HG02970 (cell line): Measurements from ENCODE around the gene CTTNBP2.

Source experiments
- ATAC-seq: cut with Tn5 transposase; IDR thresholded peaks from one replicate; pipeline ENCODE4 v1.9.1; 2021; ENCODE audit warnings: mild to moderate bottlenecking, moderate library complexity, moderate number of reproducible peaks; ENCODE audit not compliant: unreplicated experiment, low FRiP score

CTTNBP2 gene

GRCh38 chr7:117791877-117792780 lies 81.1 kb downstream of the CTTNBP2 start:
- ATAC-seq: no peak

DNA sequence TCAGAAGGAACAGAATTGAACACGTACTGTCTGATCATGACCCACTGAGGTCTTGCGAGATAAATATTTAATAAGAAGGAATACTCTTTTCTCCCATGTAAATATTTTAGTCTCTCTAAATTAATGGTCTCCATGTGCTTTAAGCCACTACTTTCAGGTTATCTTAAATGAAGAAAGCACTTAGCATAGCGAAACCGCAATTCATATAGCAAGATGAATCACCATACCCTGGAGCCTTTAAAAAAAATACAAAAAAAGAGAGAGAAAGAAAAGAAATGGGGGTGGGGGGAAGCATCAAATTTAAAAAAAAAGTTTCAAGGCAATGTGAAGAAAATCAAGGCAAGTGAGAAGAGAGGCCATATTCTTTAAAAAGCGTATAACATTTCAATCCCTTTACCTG lies 82.5 kb downstream of the CTTNBP2 start:
- ATAC-seq: no peak

GRCh38 chr7:117790251-117790650 lies 83.0 kb downstream of the CTTNBP2 start:
- no peak for ATAC-seq

DNA sequence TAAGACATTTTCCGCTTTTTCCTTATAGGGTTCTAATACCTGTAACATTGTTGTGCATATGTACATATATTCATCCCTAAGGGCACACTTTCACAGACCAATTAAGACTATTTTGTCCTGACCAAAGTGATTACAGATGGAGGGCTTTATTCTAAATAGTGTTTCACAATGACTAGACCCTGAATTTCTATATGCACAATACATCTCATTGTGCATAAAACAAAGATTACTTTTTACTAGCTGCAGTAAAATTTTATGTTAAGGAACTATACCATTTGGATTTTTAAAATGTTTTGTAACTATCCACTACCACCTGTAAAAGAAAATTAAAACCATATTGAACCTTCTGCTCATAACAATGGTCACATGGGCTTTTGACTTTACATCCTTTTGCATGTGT lies 87.8 kb downstream of the CTTNBP2 start:
- ATAC-seq: no peak

- ATAC-seq: no peak
Measured at GRCh38 chr7:117784315-117784714, 88.9 kb downstream of the CTTNBP2 start.

DNA sequence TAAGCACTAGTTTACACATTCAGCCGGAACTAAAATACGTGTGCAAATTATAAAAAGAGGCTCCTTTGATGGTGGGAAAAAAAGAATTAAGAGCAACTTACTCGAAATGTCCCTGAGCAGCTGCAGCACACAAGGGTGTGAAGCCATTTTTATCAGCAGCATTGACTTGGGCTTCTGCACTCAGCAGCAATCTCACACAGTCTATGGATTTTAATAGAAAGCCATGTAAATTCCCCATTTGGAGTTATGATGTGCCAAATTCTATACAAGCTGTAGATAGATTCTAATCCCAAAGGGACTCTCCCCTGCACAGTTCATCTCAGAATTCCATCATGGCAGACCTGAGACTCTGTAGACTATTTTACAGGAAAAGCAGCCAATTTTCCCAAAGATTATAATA lies 90.5 kb downstream of the CTTNBP2 start:
- no peak for ATAC-seq

GRCh38 chr7:117781707-117782106 lies 91.5 kb downstream of the CTTNBP2 start:
- ATAC-seq: no peak

DNA sequence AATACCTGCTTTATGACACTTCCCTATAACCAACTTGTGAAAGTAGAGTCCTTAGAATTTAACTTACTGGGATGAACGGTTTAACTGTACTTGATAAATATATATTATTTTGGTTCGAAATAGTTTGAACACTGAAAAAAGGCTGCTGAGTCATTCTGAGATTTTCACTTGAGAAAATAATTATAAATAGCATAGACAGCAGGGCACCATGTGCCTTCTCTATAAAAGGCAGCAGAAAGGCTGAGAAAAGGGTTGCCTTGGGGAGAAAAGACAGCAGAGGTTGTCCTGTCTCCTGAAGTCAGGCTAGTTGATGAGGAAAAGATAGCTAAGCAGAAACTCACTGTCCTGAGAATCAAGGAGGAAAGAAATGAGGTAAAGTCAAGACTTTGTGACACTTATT lies 92.4 kb downstream of the CTTNBP2 start:
- ATAC-seq: peak; percentile 88

DNA sequence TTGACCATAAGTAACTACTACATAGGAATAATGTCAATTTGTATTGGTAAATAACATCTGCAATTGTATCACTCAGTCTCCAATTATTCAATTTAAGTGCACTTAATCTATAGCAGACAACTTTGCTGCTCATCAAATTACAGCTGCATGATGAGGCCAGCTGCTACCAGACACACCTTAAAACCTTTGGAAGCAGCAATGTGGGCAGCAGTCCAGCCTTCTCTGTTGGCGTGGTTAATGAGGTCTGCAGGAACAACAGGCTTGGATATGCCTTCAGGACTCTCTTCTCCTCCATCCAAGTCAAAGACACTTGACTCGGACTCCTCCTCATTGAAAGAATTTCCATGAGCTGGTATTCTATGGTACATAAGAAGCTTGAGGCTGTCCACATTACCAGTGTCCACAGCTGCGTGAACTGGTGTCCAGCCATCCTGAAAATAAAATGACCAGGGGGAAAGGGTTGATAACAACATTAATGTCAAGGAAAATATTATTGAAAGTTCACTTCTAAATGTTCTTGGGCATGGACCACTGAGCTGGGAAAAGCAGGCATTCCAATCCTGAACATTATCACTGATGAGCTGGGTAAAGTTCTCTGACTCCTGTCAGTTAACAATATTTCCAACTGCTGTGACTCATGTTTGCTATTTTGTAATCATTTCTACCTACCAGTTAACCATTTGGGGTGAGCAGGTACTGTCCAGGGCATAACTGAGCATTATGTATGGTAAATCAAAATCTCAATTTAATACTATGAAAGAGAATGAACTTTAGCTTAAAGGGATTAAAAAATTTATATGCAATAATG lies 95.7 kb downstream of the CTTNBP2 start:
- no peak for ATAC-seq

GRCh38 chr7:117776224-117776623 lies 97.0 kb downstream of the CTTNBP2 start:
- no peak for ATAC-seq

- ATAC-seq: no peak
Measured at GRCh38 chr7:117775801-117776200, 97.4 kb downstream of the CTTNBP2 start.

GRCh38 chr7:117774943-117775342 lies 98.3 kb downstream of the CTTNBP2 start:
- ATAC-seq: no peak

DNA sequence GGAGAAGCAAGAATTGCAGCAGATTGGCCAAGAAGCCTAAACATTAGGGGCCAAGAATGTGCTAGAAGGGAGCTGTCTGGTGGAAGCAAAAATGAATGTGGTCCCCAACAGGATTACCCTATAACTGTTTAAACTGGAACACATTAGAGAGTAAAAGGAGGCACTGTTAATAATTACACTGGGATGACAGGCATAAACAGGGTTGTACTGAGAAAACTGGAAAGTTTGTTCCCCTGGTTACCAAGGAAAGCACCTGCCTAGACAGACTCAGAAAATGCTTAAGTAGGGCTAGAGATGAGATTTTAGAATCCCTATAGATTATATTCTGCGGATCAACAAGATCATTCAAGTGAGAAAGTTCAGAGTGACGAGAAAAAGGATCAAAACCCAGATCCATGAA lies 100.8 kb downstream of the CTTNBP2 start:
- ATAC-seq: no peak

GRCh38 chr7:117771756-117772155 lies 101.5 kb downstream of the CTTNBP2 start:
- ATAC-seq: no peak

DNA sequence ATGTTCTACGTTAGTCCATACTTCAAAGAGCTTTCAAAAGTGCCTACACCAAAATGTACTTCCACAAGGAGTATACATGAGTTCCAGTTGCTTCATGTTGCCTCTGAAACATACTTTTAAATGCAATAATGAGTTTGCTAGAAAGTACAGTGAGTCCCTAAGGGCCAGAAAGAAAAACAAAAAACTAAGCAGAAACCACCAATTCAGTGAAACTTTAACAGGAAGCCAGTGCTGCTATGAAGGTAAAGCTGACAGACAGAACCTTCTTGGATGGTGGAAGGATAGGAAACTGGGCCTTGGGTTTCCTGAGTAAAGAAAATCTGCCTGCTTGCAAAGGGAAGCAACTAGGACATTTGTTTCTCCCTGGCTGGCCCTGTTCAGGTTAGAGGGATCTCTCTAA lies 104.2 kb downstream of the CTTNBP2 start:
- no peak for ATAC-seq

GRCh38 chr7:117767951-117768350 lies 105.3 kb downstream of the CTTNBP2 start:
- ATAC-seq: no peak

DNA sequence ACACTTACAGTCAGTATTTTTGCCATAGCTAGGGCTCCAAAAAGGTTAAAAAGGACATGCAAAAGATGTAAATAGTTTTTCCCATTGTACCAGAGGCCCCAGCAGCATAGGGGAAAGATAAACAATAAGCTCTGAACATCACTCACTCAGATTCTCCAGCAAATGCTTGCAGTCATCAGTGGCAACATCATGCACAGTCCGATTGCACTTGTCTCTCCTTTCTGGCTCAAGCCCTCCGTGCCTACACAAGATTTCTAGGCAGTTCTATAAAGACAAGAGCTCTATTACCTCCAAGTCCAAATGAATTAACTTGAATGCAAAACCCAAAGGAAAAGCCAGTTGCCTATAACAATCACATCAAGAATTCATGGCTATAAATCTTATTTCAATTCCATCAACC lies 106.3 kb downstream of the CTTNBP2 start:
- ATAC-seq: no peak

GRCh38 chr7:117764031-117764430 lies 109.2 kb downstream of the CTTNBP2 start:
- ATAC-seq: no peak

- no peak for ATAC-seq
Measured at GRCh38 chr7:117762055-117762454, 111.2 kb downstream of the CTTNBP2 start.

- no peak for ATAC-seq
Measured at GRCh38 chr7:117759950-117760640, 113.1 kb downstream of the CTTNBP2 start.

DNA sequence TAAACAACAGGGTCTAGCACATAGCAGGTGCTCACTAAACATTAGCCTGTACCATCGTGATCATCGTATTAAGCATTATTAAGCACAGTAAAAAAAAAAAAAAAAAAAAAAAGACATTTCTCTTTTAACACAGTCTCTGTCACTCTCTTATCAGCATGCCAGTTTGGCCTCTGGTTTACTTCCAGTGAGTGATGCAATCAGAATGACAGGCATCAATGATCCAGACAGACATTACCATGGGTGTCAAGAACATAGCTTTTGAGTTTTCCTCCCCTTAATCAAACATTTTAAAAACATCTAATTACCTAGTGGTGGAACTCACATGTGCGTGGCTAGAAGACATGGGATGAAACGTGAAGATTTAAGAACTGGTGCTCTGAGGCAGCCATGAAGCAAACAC lies 115.8 kb downstream of the CTTNBP2 start:
- no peak for ATAC-seq
